K562 (cell line): ENCODE measurements around the gene DPP8. TPM values are rescaled to one million over a fixed set of nuclear protein-coding genes. Genes with fewer than 3 reads are reported as not detected.

Source experiments
- ATAC-seq: fragments of 200-7000 bp; cut with Tn5 transposase; 3 replicates; pipeline ENCODE4 v1.9.1; 2020; ENCODE audit warnings: moderate library complexity
- BruUV-seq: library from RNA; stranded (reverse); fragments of 400-500 nt; replicated peaks from 2 replicates; lab custom pipeline; 2021; lab: Mats Ljungman, UMichigan
- CTCF ChIA-PET: fragments of 300-600 bp; formaldehyde crosslinking; extraction: SDS; loops from one replicate; lab custom pipeline; 2021; ENCODE audit warnings: low intra/inter-chr PET ratio; lab: Yijun Ruan, JAX
- POLR2A ChIA-PET: fragments of 300-600, 350-650 bp; sonication (Branson Sonifier 250); formaldehyde crosslinking; extraction: SDS; loops from one replicate; lab custom pipeline; 2021; ENCODE audit warnings: antibody characterized with exemption, inconsistent platforms; lab: Yijun Ruan, JAX
- DNase-seq, 4 experiments: peaks; one replicate each; pipeline versions ENCODE4 v3.0.0 to v3.0.0-alpha.2; 2011 to 2018; ENCODE audit warnings: low spot score in 3 of 4, mixed read lengths in 3 of 4; ENCODE audit errors: extremely low read depth in 1 of 4
- FAIRE-seq: peaks from 2 replicates; lab custom pipeline; 2011; peaks lifted over from hg19 to GRCh38; lab: Jason Lieb, UNC
- H2AFZ ChIP-seq: 2 replicates; pipeline ENCODE4 v1.6.0; 2011; ENCODE audit warnings: low read depth, low read length, control low read depth, inconsistent platforms
- H3K27ac ChIP-seq: fragments of 200-600 bp; 3 replicates; pipeline ENCODE4 v1.8.0; 2011; ENCODE audit warnings: low read depth, mild to moderate bottlenecking, control low read depth, inconsistent platforms, low read length, moderate library complexity, mixed read lengths; ENCODE audit errors: extremely low read depth
- H3K27me3 ChIP-seq, 2 experiments: fragments of 300-600 bp in 1 of 2; 2 replicates in 1 of 2; 3 replicates in 1 of 2; pipeline versions ENCODE4 v1.6.0 to v1.8.0; 2011; ENCODE audit warnings: inconsistent platforms in 2 of 2, low read length in 2 of 2, mild to moderate bottlenecking in 1 of 2, mixed read lengths in 1 of 2, moderate library complexity in 1 of 2; ENCODE audit not compliant: control insufficient read depth in 2 of 2, insufficient read depth in 2 of 2
- H3K36me3 ChIP-seq: fragments of 300-600 bp; 3 replicates; pipeline ENCODE4 v1.8.0; 2011; ENCODE audit warnings: mild to moderate bottlenecking, low read length, inconsistent platforms; ENCODE audit not compliant: control insufficient read depth, insufficient read depth
- H3K4me1 ChIP-seq, 2 experiments: fragments of 200-600 bp in 1 of 2; replicated peaks in 1 of 2; 2 replicates in 1 of 2; 3 replicates in 1 of 2; pipeline versions ENCODE4 v1.5.1 to v1.8.0; 2011; ENCODE audit warnings: inconsistent platforms in 2 of 2, low read length in 2 of 2, mild to moderate bottlenecking in 1 of 2, mixed read lengths in 1 of 2, moderate library complexity in 1 of 2; ENCODE audit not compliant: control insufficient read depth in 2 of 2, insufficient read depth in 2 of 2
- H3K4me2 ChIP-seq: 2 replicates; pipeline ENCODE4 v1.6.1; 2011; ENCODE audit warnings: low read length, control low read depth, inconsistent platforms, mixed read lengths; ENCODE audit not compliant: insufficient read depth
- H3K4me3 ChIP-seq: fragments of 200-600 bp; sonication (generic), shearing (Covaris generic); 2 replicates; pipeline ENCODE4 v1.5.1; 2016; ENCODE audit warnings: control low read depth, inconsistent platforms
- H3K79me2 ChIP-seq: fragments of 200-600 bp; 3 replicates; pipeline ENCODE4 v1.8.0; 2011; ENCODE audit warnings: low read length, inconsistent platforms; ENCODE audit not compliant: control insufficient read depth, insufficient read depth
- H3K9ac ChIP-seq, 2 experiments: 2 replicates each; pipeline versions ENCODE4 v1.6.0 to v1.6.1; 2011; ENCODE audit warnings: low read depth in 2 of 2, low read length in 2 of 2, control low read depth in 1 of 2, inconsistent platforms in 1 of 2, mild to moderate bottlenecking in 1 of 2, mixed read lengths in 1 of 2; ENCODE audit not compliant: insufficient read depth in 1 of 2
- H3K9me1 ChIP-seq: one replicate; pipeline ENCODE4 v1.6.0; 2011; ENCODE audit warnings: inconsistent platforms, mild to moderate bottlenecking, low read length, moderate library complexity; ENCODE audit not compliant: control insufficient read depth, insufficient read depth
- H3K9me3 ChIP-seq: replicated peaks from 2 replicates; pipeline ENCODE4 v1.5.1; 2011; ENCODE audit warnings: low read depth, low read length, inconsistent platforms; ENCODE audit not compliant: control insufficient read depth, insufficient read depth
- H4K20me1 ChIP-seq: replicated peaks from 2 replicates; pipeline ENCODE4 v1.6.1; 2011; ENCODE audit warnings: low read length, inconsistent platforms, mixed read lengths; ENCODE audit not compliant: control insufficient read depth, insufficient read depth
- CC2D1A ChIP-seq: fragments of 450-650 bp; IDR thresholded peaks from 2 replicates; pipeline ENCODE4 v1.6.1; 2017; ENCODE audit warnings: mild to moderate bottlenecking
- CHD1 ChIP-seq: fragments of 200-600 bp; sonication (generic); IDR thresholded peaks from one replicate; pipeline ENCODE4 v1.6.1; 2012; ENCODE audit warnings: mild to moderate bottlenecking, moderate library complexity, low read length, inconsistent platforms
- E4F1 ChIP-seq: fragments of 250-450 bp; sonication (Bioruptor Pico); IDR thresholded peaks from 2 replicates; pipeline ENCODE4 v1.5.0; 2021; ENCODE audit warnings: mild to moderate bottlenecking, borderline replicate concordance
- FOXO4 ChIP-seq: fragments of 450-650 bp; formaldehyde crosslinking; IDR thresholded peaks from 2 replicates; pipeline ENCODE4 v1.4.0; 2020; ENCODE audit warnings: mild to moderate bottlenecking, moderate library complexity
- KDM4B ChIP-seq, 2 experiments: fragments of 450-650 bp in 1 of 2; sonication (generic) in 1 of 2; IDR thresholded peaks; 2 replicates each; pipeline ENCODE4 v1.6.1; 2016 to 2017; ENCODE audit warnings: borderline replicate concordance in 2 of 2, antibody characterized with exemption in 1 of 2, low read depth in 1 of 2, mild to moderate bottlenecking in 1 of 2
- MAX ChIP-seq: sonication (generic); formaldehyde crosslinking; IDR thresholded peaks from 2 replicates; pipeline ENCODE4 v1.9.0; 2022; ENCODE audit warnings: mild to moderate bottlenecking, missing genetic modification reagents
- MTA3 ChIP-seq: fragments of 450-650 bp; formaldehyde crosslinking; IDR thresholded peaks from 2 replicates; pipeline ENCODE4 v1.6.1; 2017; ENCODE audit warnings: mild to moderate bottlenecking, borderline replicate concordance
- MXI1 ChIP-seq: IDR thresholded peaks from 2 replicates; pipeline ENCODE4 v1.6.1; 2011; ENCODE audit warnings: low read depth, mild to moderate bottlenecking, improper control_type of control experiment, low read length
- NFATC3 ChIP-seq: fragments of 450-650 bp; IDR thresholded peaks from 2 replicates; pipeline ENCODE4 v1.6.1; 2017; ENCODE audit warnings: mild to moderate bottlenecking
- NR0B1 ChIP-seq: fragments of 450-650 bp; IDR thresholded peaks from one replicate; pipeline ENCODE4 v1.6.1; 2018; ENCODE audit warnings: mild to moderate bottlenecking, moderate library complexity; ENCODE audit not compliant: partially characterized antibody
- PHB2 ChIP-seq: fragments of 450-650 bp; IDR thresholded peaks from 2 replicates; pipeline ENCODE4 v1.6.1; 2017; ENCODE audit warnings: low read depth
- PHTF2 ChIP-seq: fragments of 250-450 bp; sonication (Bioruptor Pico); IDR thresholded peaks from 2 replicates; pipeline ENCODE4 v1.5.0; 2021; ENCODE audit warnings: mild to moderate bottlenecking
- POLR2AphosphoS5 ChIP-seq: IDR thresholded peaks from 2 replicates; pipeline ENCODE4 v1.6.1; 2011; ENCODE audit warnings: mild to moderate bottlenecking, low read depth, low read length, moderate library complexity; ENCODE audit not compliant: control insufficient read depth, insufficient read depth
- STAG1 ChIP-seq: sonication (generic); formaldehyde crosslinking; IDR thresholded peaks from 2 replicates; pipeline ENCODE4 v1.5.0; 2020; ENCODE audit warnings: missing genetic modification reagents, borderline replicate concordance
- STAT5B ChIP-seq: fragments of 250-450 bp; sonication (Bioruptor Pico); IDR thresholded peaks from 2 replicates; pipeline ENCODE4 v1.8.0; 2021; ENCODE audit warnings: mild to moderate bottlenecking, inconsistent platforms
- YY1 ChIP-seq, 3 experiments: IDR thresholded peaks; 2 replicates each; pipeline ENCODE4 v1.6.1; 2011; ENCODE audit warnings: low read length in 2 of 3, mild to moderate bottlenecking in 2 of 3, moderate library complexity in 2 of 3, borderline replicate concordance in 1 of 3, control low read depth in 1 of 3, low read depth in 1 of 3; ENCODE audit not compliant: insufficient read depth in 3 of 3, insufficient replicate concordance in 2 of 3, control insufficient read depth in 1 of 3, insufficient read length in 1 of 3; ENCODE audit errors: extremely low read depth in 1 of 3
- ZNF197 ChIP-seq: fragments of 200-800 bp; sonication (Bioruptor generic); IDR thresholded peaks from 2 replicates; pipeline ENCODE4 v1.6.1; 2016; ENCODE audit warnings: low read depth, missing genetic modification characterization, missing compliant biosample characterization
- WGBS: fragments of 100-300 bp; shearing (Covaris generic); methylation state at CpG from one replicate; pipeline ENCODE4 v1.1.6; 2016; ENCODE audit warnings: low coverage, mixed read lengths; ENCODE audit not compliant: insufficient coverage; ENCODE audit errors: missing lambda C conversion rate; 5-methylcytosine and 5-hydroxymethylcytosine counted together
- in situ Hi-C: fragments of 300-500 bp; cut with MboI; formaldehyde crosslinking; loops from 4 replicates; pipeline ENCODE4 v1.15.0; 2018; ENCODE audit warnings: inconsistent platforms, mixed read lengths
- intact Hi-C: fragments of 100-400 bp; cut with micrococcal nuclease; formaldehyde crosslinking; loops from 2 replicates; pipeline ENCODE4 v1.14.2; 2022
- polyA plus RNA-seq, 8 experiments: library from polyadenylated mRNA; depleted of rRNA in 4 of 8; stranded (reverse) in 5 of 8; unstranded in 3 of 8; fragments of >200 nt; fragmentation: Nextera tagmentation in 2 of 8; fragmentation: Illumina TruSeq in 1 of 8; extraction: Ambion mirVana in 2 of 8; extraction: Trizol in 1 of 8; gene quantifications; 2 replicates each; pipeline versions ENCODE4 v1.2.1 to v1.2.3, GENCODE V29; 2011 to 2014; ENCODE audit warnings: inconsistent platforms in 1 of 8, missing spikeins in 1 of 8
- total RNA-seq, 7 experiments: library from RNA; depleted of rRNA in 6 of 7; stranded (reverse); fragments of >200 nt in 6 of 7; fragmentation: Illumina TruSeq in 2 of 7; extraction: Trizol in 2 of 7; gene quantifications; 2 replicates each; pipeline versions ENCODE4 v1.2.1 to v1.2.3, GENCODE V29; 2011 to 2021; ENCODE audit warnings: low replicate concordance in 1 of 7

The DPP8 gene
- total and polyA plus RNA-seq, 9 of the 15 experiments (the other 6 are each of a cell fraction or from before 2014, with no cell fraction given): 5.5 to 36.7 (median 20.7) TPM

- Histone ChIP-seq H3K9ac (no peak overlapping the region), H3K9me1 (no peaks in the 10 kb centered on the region), H4K20me1 (no peaks in the 10 kb centered on the region), H3K9me3 (no peaks in the 10 kb centered on the region), H3K36me3 (peaks cover 59% of the 10 kb centered on the region), H3K4me1 (no peaks in the 10 kb centered on the region), H3K4me2 (no peak overlapping the region), H2AFZ (no peak overlapping the region), H3K4me3 (no peak overlapping the region), H3K79me2 (no peaks in the 10 kb centered on the region), H3K27ac (no peak overlapping the region), H3K27me3 (no peaks in the 10 kb centered on the region)
- TF ChIP-seq MTA3 (no peak), MXI1 (no peak), CC2D1A (no peak), YY1 (IDR thresholded peaks at IDR 0.05; ENCODE audit: borderline replicate concordance in 1 of 3, control insufficient read depth in 1 of 3, extremely low read depth in 1 of 3, insufficient read depth in 3 of 3, insufficient read length in 1 of 3, insufficient replicate concordance in 2 of 3, low read depth in 1 of 3, low read length in 2 of 3) (no peak), NR0B1 (no peak), CHD1 (no peak), PHTF2 (CRISPR knock-in tag) (no peak), KDM4B (IDR thresholded peaks at IDR 0.05; ENCODE audit: borderline replicate concordance in 2 of 2, low read depth in 1 of 2) (no peak), ZNF197 (no peak), POLR2AphosphoS5 (no peak), STAT5B (no peak), PHB2 (no peak), MAX (CRISPR knock-in tag) (no peak), STAG1 (CRISPR knock-in tag) (no peak), E4F1 (CRISPR knock-in tag) (no peak), FOXO4 (no peak), NFATC3 (no peak)
- in situ Hi-C loops: no loop called here
- intact Hi-C loops: no loop called here
- no TSS peak for BruUV-seq
- ATAC-seq: no peak
- ChIA-PET POLR2A (interaction anchor here (0.8 to 1.1 kb wide), 2 partner anchors 33 to 46 kb away, joined by 3 read pairs; no protein-coding TSS in a partner anchor), CTCF (no interaction called here)
- FAIRE-seq: peak; percentile 19
- DNase-seq: no peak
- 91% methylated on average over 3 of the region's 3 CpGs for WGBS
These were observed 50.6 kb downstream of the DPP8 start for GRCh38 chr15:65466901-65467300.
